Measurements from ENCODE around the gene ADCY3. TPM values are rescaled to one million over a fixed set of nuclear protein-coding genes. Genes with fewer than 3 reads are reported as not detected.

ADCY3 gene
- total and polyA plus RNA-seq, 2 of the 13 experiments (the other 11 are each of a cell fraction or from before 2014, with no cell fraction given) = 0.11 to 0.61 TPM

DNA sequence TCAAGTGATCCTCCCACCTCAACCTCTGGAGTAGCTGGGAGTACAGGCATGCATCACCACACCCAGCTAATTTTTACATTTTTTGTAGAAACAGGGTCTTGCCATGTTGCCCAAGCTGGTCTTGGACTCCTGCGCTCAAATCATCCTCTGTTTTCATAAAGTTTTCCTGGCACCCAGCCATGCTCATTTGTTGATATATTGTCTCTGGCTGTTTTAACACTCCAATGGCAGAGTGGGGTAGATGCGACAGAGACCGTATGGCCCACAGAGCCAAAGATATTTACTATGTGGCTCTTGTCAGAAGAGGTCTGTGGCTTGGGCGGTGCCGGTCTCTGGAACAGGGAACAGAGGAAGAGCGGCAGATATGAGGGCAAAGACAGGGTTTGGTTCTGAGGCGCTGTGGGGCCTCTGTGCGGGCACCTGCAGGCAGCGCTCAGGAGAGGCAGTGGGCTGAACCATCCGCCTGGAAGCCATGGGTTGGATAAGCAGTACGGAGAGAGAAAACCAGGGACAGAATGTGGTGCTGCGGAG, 76.6 kb downstream of the ADCY3 start (continued):
- TF ChIP-seq, protein P1, sequence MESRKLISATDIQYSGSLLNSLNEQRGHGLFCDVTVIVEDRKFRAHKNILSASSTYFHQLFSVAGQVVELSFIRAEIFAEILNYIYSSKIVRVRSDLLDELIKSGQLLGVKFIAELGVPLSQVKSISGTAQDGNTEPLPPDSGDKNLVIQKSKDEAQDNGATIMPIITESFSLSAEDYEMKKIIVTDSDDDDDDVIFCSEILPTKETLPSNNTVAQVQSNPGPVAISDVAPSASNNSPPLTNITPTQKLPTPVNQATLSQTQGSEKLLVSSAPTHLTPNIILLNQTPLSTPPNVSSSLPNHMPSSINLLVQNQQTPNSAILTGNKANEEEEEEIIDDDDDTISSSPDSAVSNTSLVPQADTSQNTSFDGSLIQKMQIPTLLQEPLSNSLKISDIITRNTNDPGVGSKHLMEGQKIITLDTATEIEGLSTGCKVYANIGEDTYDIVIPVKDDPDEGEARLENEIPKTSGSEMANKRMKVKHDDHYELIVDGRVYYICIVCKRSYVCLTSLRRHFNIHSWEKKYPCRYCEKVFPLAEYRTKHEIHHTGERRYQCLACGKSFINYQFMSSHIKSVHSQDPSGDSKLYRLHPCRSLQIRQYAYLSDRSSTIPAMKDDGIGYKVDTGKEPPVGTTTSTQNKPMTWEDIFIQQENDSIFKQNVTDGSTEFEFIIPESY (CRISPR knock-in tag; IDR thresholded peaks at IDR 0.05) = no peak
- TF ChIP-seq THYN1 (CRISPR knock-in tag; IDR thresholded peaks at IDR 0.05; ENCODE audit: borderline replicate concordance, low read depth) = no peak
- no peak for TF ChIP-seq DNMT1 (CRISPR knock-in tag; IDR thresholded peaks at IDR 0.05)
- no peak for TF ChIP-seq NR2C2 (CRISPR knock-in tag; IDR thresholded peaks at IDR 0.05; ENCODE audit: borderline replicate concordance)

DNA sequence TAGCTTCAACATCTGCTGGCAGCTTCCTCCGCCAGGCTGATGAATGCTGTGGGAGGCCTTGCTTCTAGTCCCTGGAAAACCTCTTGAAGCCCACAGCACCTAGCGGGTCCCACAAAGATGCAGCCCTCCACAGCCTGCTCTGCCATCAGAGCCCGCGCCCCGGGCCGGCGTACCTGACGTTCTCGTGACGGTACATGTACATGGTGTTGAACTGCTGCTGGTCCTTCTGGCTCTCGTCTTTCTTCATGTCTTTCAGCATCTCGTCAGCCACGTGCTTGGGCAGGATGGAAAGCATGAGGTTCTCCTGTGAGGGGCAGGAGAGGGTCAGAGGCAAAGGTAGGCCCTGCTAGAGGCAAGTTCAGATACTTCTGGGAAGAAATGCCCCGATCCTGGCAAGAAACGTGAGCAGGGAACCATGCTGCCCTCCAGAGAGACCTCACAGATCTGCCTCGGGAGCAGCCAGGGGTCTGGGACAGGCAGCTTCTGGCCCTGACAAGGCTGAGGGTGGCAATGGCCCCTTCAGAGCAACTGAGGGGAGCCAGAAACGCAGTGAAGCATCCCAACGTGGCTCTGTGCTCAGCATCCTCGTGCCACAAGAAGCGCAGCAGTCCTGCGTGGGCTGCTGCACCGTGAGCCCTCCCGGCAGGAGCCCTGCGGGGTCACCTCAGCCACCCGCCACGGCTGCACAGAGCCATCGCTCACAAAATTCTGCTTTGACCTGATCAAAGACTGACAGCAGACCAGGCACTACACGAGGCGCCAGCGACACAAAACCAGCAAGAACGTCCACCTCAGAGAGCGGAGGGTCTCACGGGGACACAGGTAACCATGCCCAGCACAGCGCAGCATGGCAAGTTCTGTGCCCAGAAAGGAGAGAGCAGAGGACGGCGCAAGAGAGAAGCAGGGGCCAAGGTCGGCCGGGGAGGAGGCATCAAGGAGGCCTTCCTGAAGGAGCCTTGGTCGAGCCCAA, 77.7 kb downstream of the ADCY3 start:
- H3K36me3 ChIP-seq (replicated peaks in 1 of 2; ENCODE audit: control insufficient read depth in 1 of 2, insufficient read depth in 2 of 2, low read length in 2 of 2) = no peaks in the 10 kb centered on the region
- intact Hi-C loops (cut with micrococcal nuclease; ENCODE audit: unreplicated experiment) = no loop called here
- WGBS (ENCODE audit: low lambda C conversion rate) = 56% methylated on average over 32 of the region's 39 CpGs
- in situ Hi-C loops (cut with HindIII; ENCODE audit: extremely low pct_ligation_motif_present, low pct_unique_long_range_greater_than_20kb) = no loop called here
- ATAC-seq = no peak
- no peak overlapping the region for H3K9ac ChIP-seq (ENCODE audit: insufficient read depth, low read depth, low read length)
- H3K27me3 ChIP-seq (ENCODE audit: control insufficient read depth in 1 of 2, insufficient read depth in 2 of 2, low read length in 2 of 2) = peaks cover 14 to 67% of the 10 kb centered on the region in 2 experiments
- BruUV-seq (replicated peaks) = no TSS peak
- ChIA-PET CTCF (ENCODE audit: low intra/inter-chr PET ratio, low total read pairs) (no interaction called here), POLR2A (no interaction called here)
- H3K4me1 ChIP-seq (ENCODE audit: insufficient read depth, low read length) = 0 out of 2 replicates have a peak, but pooled peaks cover 9% of the 10 kb centered on the region
- H2AFZ ChIP-seq (ENCODE audit: low read length) = no peak overlapping the region
- no peaks in the 10 kb centered on the region for H4K20me1 ChIP-seq (ENCODE audit: insufficient read depth, low read length)
- DNase-seq (ENCODE audit: low spot score) = no peak
- H3K9me3 ChIP-seq (ENCODE audit: low read length) = 0 out of 2 replicates have a peak, but pooled peaks cover 3% of the 10 kb centered on the region
- no peak for FAIRE-seq
- no peak overlapping the region for H3K27ac ChIP-seq (ENCODE audit: extremely low read length, insufficient read depth, low read length)
- H3K79me2 ChIP-seq (ENCODE audit: insufficient read depth, low read length) = no peaks in the 10 kb centered on the region
- H3K4me3 ChIP-seq (replicated peaks in 1 of 3; ENCODE audit: insufficient read depth in 1 of 3, low read depth in 2 of 3, low read length in 3 of 3) = no peak overlapping the region
- H3K4me2 ChIP-seq (ENCODE audit: low read depth, low read length) = no peak overlapping the region
- TF ChIP-seq, protein P2, sequence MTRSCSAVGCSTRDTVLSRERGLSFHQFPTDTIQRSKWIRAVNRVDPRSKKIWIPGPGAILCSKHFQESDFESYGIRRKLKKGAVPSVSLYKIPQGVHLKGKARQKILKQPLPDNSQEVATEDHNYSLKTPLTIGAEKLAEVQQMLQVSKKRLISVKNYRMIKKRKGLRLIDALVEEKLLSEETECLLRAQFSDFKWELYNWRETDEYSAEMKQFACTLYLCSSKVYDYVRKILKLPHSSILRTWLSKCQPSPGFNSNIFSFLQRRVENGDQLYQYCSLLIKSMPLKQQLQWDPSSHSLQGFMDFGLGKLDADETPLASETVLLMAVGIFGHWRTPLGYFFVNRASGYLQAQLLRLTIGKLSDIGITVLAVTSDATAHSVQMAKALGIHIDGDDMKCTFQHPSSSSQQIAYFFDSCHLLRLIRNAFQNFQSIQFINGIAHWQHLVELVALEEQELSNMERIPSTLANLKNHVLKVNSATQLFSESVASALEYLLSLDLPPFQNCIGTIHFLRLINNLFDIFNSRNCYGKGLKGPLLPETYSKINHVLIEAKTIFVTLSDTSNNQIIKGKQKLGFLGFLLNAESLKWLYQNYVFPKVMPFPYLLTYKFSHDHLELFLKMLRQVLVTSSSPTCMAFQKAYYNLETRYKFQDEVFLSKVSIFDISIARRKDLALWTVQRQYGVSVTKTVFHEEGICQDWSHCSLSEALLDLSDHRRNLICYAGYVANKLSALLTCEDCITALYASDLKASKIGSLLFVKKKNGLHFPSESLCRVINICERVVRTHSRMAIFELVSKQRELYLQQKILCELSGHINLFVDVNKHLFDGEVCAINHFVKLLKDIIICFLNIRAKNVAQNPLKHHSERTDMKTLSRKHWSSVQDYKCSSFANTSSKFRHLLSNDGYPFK (CRISPR knock-in tag; IDR thresholded peaks at IDR 0.05; ENCODE audit: borderline replicate concordance) = no peak
- TF ChIP-seq, protein P3, sequence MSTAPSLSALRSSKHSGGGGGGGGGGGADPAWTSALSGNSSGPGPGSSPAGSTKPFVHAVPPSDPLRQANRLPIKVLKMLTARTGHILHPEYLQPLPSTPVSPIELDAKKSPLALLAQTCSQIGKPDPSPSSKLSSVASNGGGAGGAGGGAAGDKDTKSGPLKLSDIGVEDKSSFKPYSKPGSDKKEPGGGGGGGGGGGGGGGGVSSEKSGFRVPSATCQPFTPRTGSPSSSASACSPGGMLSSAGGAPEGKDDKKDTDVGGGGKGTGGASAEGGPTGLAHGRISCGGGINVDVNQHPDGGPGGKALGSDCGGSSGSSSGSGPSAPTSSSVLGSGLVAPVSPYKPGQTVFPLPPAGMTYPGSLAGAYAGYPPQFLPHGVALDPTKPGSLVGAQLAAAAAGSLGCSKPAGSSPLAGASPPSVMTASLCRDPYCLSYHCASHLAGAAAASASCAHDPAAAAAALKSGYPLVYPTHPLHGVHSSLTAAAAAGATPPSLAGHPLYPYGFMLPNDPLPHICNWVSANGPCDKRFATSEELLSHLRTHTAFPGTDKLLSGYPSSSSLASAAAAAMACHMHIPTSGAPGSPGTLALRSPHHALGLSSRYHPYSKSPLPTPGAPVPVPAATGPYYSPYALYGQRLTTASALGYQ (CRISPR knock-in tag; IDR thresholded peaks at IDR 0.05) = no peak
- TF ChIP-seq IKZF1 (IDR thresholded peaks at IDR 0.05) (no peak), ZNF781 (CRISPR knock-in tag; IDR thresholded peaks at IDR 0.05; ENCODE audit: borderline replicate concordance, not compliant biosample characterization) (no peak), ZNF776 (CRISPR knock-in tag; IDR thresholded peaks at IDR 0.05) (no peak), ZNF335 (CRISPR knock-in tag; IDR thresholded peaks at IDR 0.05) (no peak), ZNF296 (CRISPR knock-in tag; conservative IDR thresholded peaks at IDR 0.05) (no peak), FOXO1 (CRISPR knock-in tag; IDR thresholded peaks at IDR 0.05) (no peak), ADNP (CRISPR knock-in tag; IDR thresholded peaks at IDR 0.05) (no peak)
- TF ChIP-seq, protein P4, sequence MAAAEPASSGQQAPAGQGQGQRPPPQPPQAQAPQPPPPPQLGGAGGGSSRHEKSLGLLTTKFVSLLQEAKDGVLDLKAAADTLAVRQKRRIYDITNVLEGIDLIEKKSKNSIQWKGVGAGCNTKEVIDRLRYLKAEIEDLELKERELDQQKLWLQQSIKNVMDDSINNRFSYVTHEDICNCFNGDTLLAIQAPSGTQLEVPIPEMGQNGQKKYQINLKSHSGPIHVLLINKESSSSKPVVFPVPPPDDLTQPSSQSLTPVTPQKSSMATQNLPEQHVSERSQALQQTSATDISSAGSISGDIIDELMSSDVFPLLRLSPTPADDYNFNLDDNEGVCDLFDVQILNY (CRISPR knock-in tag; conservative IDR thresholded peaks at IDR 0.05) = no peak

Data from HepG2 (cell line).